Cardiac muscle cell (in vitro differentiated cells and primary cell): ENCODE results near the gene PUDP. TPM values are rescaled to one million over a fixed set of nuclear protein-coding genes. Genes with fewer than 3 reads are reported as not detected.
A peak's percentile ranks its signal among the peaks of the same experiment; 100 is the strongest.

Experiments
- DNase-seq, 2 donors: peaks; one replicate each; pipeline versions ENCODE4 v3.0.0 to v3.0.0-alpha.2; 2010 to 2017; ENCODE audit warnings: low read depth in 1 of 2, low spot score in 1 of 2
- H3K27ac ChIP-seq: fragments of 200-600 bp; sonication (generic); 2 replicates; pipeline ENCODE4 v1.5.1; 2016
- H3K27me3 ChIP-seq: fragments of 200-600 bp; sonication (generic); 2 replicates; pipeline ENCODE4 v1.6.0; 2016; ENCODE audit warnings: control low read depth
- H3K36me3 ChIP-seq: fragments of 200-600 bp; sonication (generic); 2 replicates; pipeline ENCODE4 v1.5.1; 2016; ENCODE audit warnings: control low read depth
- H3K4me1 ChIP-seq: fragments of 200-600 bp; sonication (generic); 2 replicates; pipeline ENCODE4 v1.8.1; 2017; ENCODE audit warnings: low read depth, mild to moderate bottlenecking, mixed run types
- H3K4me3 ChIP-seq: fragments of 200-600 bp; sonication (generic); 2 replicates; pipeline ENCODE4 v1.5.1; 2016; ENCODE audit warnings: mild to moderate bottlenecking
- H3K9me3 ChIP-seq: fragments of 200-600 bp; sonication (generic); 2 replicates; pipeline ENCODE4 v1.5.1; 2017; ENCODE audit warnings: low read depth, mild to moderate bottlenecking, control low read depth
- CTCF ChIP-seq: IDR thresholded peaks from 2 replicates; pipeline ENCODE4 v1.5.1; 2012; ENCODE audit warnings: low read depth, mild to moderate bottlenecking, low read length
- polyA plus RNA-seq: library from polyadenylated mRNA; unstranded; fragments of >200 nt; fragmentation: Nextera tagmentation; extraction: Ambion mirVana; gene quantifications from 2 replicates; pipeline ENCODE4 v1.2.1, GENCODE V29; 2016
- total RNA-seq: library from RNA; depleted of rRNA; stranded (reverse); fragments of >200 nt; gene quantifications from 2 replicates; pipeline ENCODE4 v1.2.3, GENCODE V29; 2016

PUDP gene
- total and polyA plus RNA-seq, 2 experiments from 2014 or later = 81.5 to 105 TPM

GRCh38 chrX:7143076-7143475, 4.9 kb downstream of the PUDP start:
- Histone ChIP-seq H3K4me1 (peaks cover 4% of the 10 kb centered on the region), H3K27me3 (no peaks in the 10 kb centered on the region), H3K36me3 (no peaks in the 10 kb centered on the region), H3K9me3 (no peaks in the 10 kb centered on the region), H3K27ac (no peak overlapping the region), H3K4me3 (no peak overlapping the region)
- no peak for TF ChIP-seq CTCF
- DNase-seq = no peak

- Histone ChIP-seq H3K4me1 (peaks cover 6% of the 10 kb centered on the region), H3K9me3 (no peaks in the 10 kb centered on the region), H3K27ac (no peak overlapping the region), H3K4me3 (no peak overlapping the region), H3K27me3 (no peaks in the 10 kb centered on the region), H3K36me3 (no peaks in the 10 kb centered on the region)
- peak in 1 of 2 donors; percentile 31 for DNase-seq
- no peak for TF ChIP-seq CTCF
Observed at GRCh38 chrX:7139202-7140081, 8.5 kb downstream of the PUDP start.

DNA sequence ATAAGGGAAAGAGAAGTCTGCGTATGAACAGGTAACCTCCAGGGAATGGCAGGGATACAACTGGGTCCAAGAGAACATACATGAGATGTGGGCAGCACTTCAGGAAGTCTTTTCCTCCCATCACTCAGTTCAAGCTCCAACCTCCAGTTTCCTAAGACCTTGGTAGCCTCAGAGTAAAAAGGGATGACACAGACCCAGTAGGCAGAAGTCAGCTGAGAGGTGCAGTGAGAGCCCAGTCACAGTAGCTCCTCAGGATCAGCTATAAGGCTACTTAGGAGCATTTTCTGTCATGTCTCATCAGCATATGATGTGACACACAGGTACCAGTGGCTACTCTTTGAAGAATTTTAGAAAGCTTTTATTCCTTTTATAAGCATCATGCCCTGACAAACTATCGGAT, 13.0 kb downstream of the PUDP start:
- no peak overlapping the region for H3K4me3 ChIP-seq
- H3K36me3 ChIP-seq = no peaks in the 10 kb centered on the region
- DNase-seq = no peak
- H3K27ac ChIP-seq = no peak overlapping the region
- H3K9me3 ChIP-seq = no peaks in the 10 kb centered on the region
- no peak for TF ChIP-seq CTCF
- H3K4me1 ChIP-seq = peaks cover 24% of the 10 kb centered on the region
- H3K27me3 ChIP-seq = no peaks in the 10 kb centered on the region

DNA sequence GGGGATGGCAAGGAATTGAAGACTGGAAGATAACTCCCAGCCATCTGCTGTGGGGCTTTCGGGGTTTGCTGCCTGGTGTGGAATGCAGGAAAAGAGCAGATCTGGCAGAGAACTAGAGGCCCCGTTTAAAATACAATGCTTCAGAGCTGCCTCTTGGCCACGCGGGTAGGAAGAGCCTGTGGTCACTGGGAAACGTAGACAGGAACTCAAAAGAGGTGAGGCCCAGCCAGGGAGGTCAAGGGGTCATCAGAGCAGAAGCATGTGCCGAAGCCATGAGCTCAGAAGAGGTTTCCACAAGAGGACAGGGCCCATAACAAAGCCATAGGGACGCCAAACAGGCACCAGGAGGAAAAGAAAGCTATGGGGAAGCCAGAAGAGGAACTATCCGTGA, 14.9 kb downstream of the PUDP start:
- Histone ChIP-seq H3K4me1 (peaks cover 24% of the 10 kb centered on the region), H3K27me3 (no peaks in the 10 kb centered on the region), H3K36me3 (no peaks in the 10 kb centered on the region), H3K9me3 (no peaks in the 10 kb centered on the region), H3K4me3 (no peak overlapping the region), H3K27ac (peak overlapping the region; percentile 74)
- TF ChIP-seq CTCF = no peak
- DNase-seq = peak; percentile 34 to 52

DNA sequence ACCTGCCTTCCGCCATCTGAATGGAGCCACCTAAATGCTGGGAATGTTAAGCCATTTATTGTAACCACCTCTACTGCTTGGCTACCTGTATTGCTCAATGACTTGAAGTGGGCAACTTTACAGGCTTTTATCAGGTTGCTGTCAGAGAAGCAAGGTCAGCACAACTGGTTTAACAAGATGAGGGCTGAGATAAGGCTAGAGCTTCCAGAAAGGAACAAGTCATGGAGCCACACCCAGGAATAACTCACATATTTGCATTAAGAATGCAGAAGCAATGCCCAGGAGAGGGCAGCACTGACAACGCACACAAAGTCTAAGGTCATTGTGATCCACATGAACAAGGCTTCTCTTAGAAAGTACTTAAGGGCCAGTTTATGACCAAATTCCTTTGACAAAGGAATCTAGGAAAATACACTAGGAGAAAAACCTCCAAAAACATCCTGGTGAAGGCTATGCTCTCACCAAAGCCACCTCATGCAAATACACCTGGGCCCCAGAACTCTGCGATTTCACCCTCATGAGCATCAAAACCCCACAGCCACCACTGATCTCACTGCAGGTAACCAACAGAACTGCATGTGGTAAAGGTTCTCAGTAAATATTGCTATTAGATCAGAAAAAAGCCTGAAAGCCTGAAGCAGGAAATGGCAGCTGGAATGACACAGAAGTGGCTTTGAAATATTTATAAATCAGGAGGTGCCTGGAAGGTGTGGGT, 15.5 kb downstream of the PUDP start:
- Histone ChIP-seq H3K27me3 (no peaks in the 10 kb centered on the region), H3K9me3 (no peaks in the 10 kb centered on the region), H3K36me3 (no peaks in the 10 kb centered on the region), H3K4me3 (no peak overlapping the region), H3K27ac (peak overlapping the region; percentile 74), H3K4me1 (peaks cover 24% of the 10 kb centered on the region)
- peak; percentile 64 to 66 for DNase-seq
- peak; percentile 46 for TF ChIP-seq CTCF
